Measurements from ENCODE around the gene HIGD2B. TPM values are rescaled to one million over a fixed set of nuclear protein-coding genes. Genes with fewer than 3 reads are reported as not detected.

The HIGD2B gene
- not detected for total RNA-seq
- not detected for polyA plus RNA-seq (2013, experiment 1 of 2)
- not detected for polyA plus RNA-seq (2013, experiment 2 of 2)
- long read RNA-seq, experiment 1, result 0 reads
- long read RNA-seq, experiment 2, partial matches to known transcripts, result 0 of 1 reads
- long read RNA-seq, experiment 2, other reads (novel, unspliced or antisense), result 1 of 1 reads
- long read RNA-seq, experiment 3, result 0 reads
- long read RNA-seq, experiment 4, result 0 reads

- peak within 1 kb of the TSS; percentile 93 for H3K27ac ChIP-seq (ENCODE audit: low read depth, low read length)
- WGBS, 2 experiments (ENCODE audit: insufficient coverage in 1 of 2, insufficient read length in 1 of 2), result 0 to 1% methylated on average over 29 to 49 of the region's 49 CpGs
- H3K4me1 ChIP-seq (ENCODE audit: control insufficient read depth, insufficient read depth, low read length), result no peaks in the 10 kb centered on the region
Observed at GRCh38 chr15:72685925-72686794, at the start of gene HIGD2B, which contains the start of gene BBS4. Gene HIGD2B, minus strand, starts transcription at chr15:72686182. Its CDS starts 9,808 bp downstream, at chr15:72676374. Gene BBS4, plus strand, starts transcription at chr15:72686207. Its CDS starts 21 bp downstream, at chr15:72686228.

GRCh38 chr15:72735111-72735510 lies 49.1 kb upstream of the HIGD2B start:
- peaks cover 19% of the 10 kb centered on the region for H3K4me1 Mint-ChIP-seq
- no peaks in the 10 kb centered on the region for H3K27me3 Mint-ChIP-seq (ENCODE audit: insufficient read depth)
- DNase-seq, result no peak
- Histone ChIP-seq H3K4me1 (ENCODE audit: control insufficient read depth, insufficient read depth, low read length) (peaks cover 15% of the 10 kb centered on the region), H3K9ac (ENCODE audit: extremely low read depth, low read length, poor library complexity, severe bottlenecking) (no peak overlapping the region), H3K36me3 (ENCODE audit: control insufficient read depth, insufficient read depth, low read length) (peaks cover 80% of the 10 kb centered on the region), H3K27ac (ENCODE audit: low read depth, low read length) (no peak overlapping the region), H3K4me3 (ENCODE audit: low read length) (no peak overlapping the region), H3K27me3 (ENCODE audit: control insufficient read depth, insufficient read depth, low read length, poor library complexity, severe bottlenecking) (no peaks in the 10 kb centered on the region), H3K9me3 (ENCODE audit: control insufficient read depth, low read length) (no peaks in the 10 kb centered on the region)
- H3K36me3 Mint-ChIP-seq (ENCODE audit: low read depth), result peaks cover 64% of the 10 kb centered on the region
- no peaks in the 10 kb centered on the region for H3K9me3 Mint-ChIP-seq
- no peak overlapping the region for H3K4me3 Mint-ChIP-seq
- H3K27ac Mint-ChIP-seq, result no peak overlapping the region
- TF ChIP-seq, protein P1, sequence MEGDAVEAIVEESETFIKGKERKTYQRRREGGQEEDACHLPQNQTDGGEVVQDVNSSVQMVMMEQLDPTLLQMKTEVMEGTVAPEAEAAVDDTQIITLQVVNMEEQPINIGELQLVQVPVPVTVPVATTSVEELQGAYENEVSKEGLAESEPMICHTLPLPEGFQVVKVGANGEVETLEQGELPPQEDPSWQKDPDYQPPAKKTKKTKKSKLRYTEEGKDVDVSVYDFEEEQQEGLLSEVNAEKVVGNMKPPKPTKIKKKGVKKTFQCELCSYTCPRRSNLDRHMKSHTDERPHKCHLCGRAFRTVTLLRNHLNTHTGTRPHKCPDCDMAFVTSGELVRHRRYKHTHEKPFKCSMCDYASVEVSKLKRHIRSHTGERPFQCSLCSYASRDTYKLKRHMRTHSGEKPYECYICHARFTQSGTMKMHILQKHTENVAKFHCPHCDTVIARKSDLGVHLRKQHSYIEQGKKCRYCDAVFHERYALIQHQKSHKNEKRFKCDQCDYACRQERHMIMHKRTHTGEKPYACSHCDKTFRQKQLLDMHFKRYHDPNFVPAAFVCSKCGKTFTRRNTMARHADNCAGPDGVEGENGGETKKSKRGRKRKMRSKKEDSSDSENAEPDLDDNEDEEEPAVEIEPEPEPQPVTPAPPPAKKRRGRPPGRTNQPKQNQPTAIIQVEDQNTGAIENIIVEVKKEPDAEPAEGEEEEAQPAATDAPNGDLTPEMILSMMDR (conservative IDR thresholded peaks at IDR 0.05), result no peak
- WGBS, 2 experiments (ENCODE audit: insufficient coverage in 1 of 2, insufficient read length in 1 of 2), result 93 to 100% methylated on average over 1 to 2 of the region's 2 CpGs

More at GRCh38 chr15:72685925-72686794, at the start of gene HIGD2B, which contains the start of gene BBS4:
- peak; percentile 96 for DNase-seq
- TF ChIP-seq, protein P1 (conservative IDR thresholded peaks at IDR 0.05), result no peak
- H3K4me3 ChIP-seq (ENCODE audit: low read length), result peak within 1 kb of the TSS; percentile 96
- H3K9me3 Mint-ChIP-seq, result no peaks in the 10 kb centered on the region
- H3K36me3 Mint-ChIP-seq (ENCODE audit: low read depth), result no peaks in the 10 kb centered on the region
- H3K27me3 ChIP-seq (ENCODE audit: control insufficient read depth, insufficient read depth, low read length, poor library complexity, severe bottlenecking), result no peaks in the 10 kb centered on the region
- H3K36me3 ChIP-seq (ENCODE audit: control insufficient read depth, insufficient read depth, low read length), result no peaks in the 10 kb centered on the region
- peak within 1 kb of the TSS; percentile 99 for H3K27ac Mint-ChIP-seq
- H3K9ac ChIP-seq (ENCODE audit: extremely low read depth, low read length, poor library complexity, severe bottlenecking), result peak within 1 kb of the TSS; percentile 97
- H3K9me3 ChIP-seq (ENCODE audit: control insufficient read depth, low read length), result no peaks in the 10 kb centered on the region
- H3K27me3 Mint-ChIP-seq (ENCODE audit: insufficient read depth), result no peaks in the 10 kb centered on the region
- peaks cover 6% of the 10 kb centered on the region for H3K4me1 Mint-ChIP-seq
- H3K4me3 Mint-ChIP-seq, result peak within 1 kb of the TSS; percentile 87

DNA sequence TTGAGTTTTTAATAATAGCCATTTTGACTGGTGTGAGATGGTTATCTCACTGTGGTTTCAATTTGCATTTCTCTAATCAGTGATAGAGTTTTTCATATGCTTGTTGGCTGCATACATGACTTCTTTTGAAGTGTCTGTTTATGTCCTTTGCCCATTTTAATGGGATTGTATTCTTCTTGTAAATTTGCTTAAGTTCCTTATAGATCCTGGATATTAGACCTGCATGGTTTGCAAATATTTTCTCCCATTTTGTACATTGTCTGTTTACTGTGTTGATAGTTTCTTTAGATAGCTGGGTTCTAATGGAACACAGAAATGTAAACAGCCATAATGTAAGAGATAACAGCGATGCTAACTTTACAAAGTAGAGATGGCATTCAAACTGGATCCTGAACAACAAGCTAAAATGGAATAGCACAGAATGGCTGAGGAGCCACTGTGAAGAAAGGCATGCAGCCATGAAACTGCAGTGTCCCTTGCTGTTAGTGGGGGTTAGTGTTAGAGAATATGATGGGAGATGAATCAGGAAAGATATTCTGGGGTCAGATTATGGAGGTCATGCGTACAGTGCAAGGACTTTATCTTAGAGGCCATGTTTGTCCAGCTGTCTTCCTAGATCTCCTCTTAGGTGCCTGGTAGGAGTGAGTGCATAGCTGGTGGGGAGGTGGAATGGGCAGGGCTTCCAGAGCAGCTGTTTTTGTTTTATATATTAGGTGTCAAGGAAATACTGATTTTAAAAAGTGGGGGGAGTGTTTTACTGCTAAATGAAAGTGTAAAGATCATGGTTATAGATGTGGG lies 48.2 kb upstream of the HIGD2B start:
- Mint-ChIP-seq H3K36me3 (ENCODE audit: low read depth) (peaks cover 59% of the 10 kb centered on the region), H3K9me3 (no peaks in the 10 kb centered on the region), H3K27me3 (ENCODE audit: insufficient read depth) (no peaks in the 10 kb centered on the region), H3K4me1 (peaks cover 19% of the 10 kb centered on the region), H3K4me3 (no peak overlapping the region), H3K27ac (no peak overlapping the region)
- Histone ChIP-seq H3K9me3 (ENCODE audit: control insufficient read depth, low read length) (no peaks in the 10 kb centered on the region), H3K36me3 (ENCODE audit: control insufficient read depth, insufficient read depth, low read length) (peaks cover 74% of the 10 kb centered on the region), H3K4me1 (ENCODE audit: control insufficient read depth, insufficient read depth, low read length) (peaks cover 15% of the 10 kb centered on the region), H3K4me3 (ENCODE audit: low read length) (peak overlapping the region; percentile 31), H3K27ac (ENCODE audit: low read depth, low read length) (no peak overlapping the region), H3K27me3 (ENCODE audit: control insufficient read depth, insufficient read depth, low read length, poor library complexity, severe bottlenecking) (no peaks in the 10 kb centered on the region), H3K9ac (ENCODE audit: extremely low read depth, low read length, poor library complexity, severe bottlenecking) (no peak overlapping the region)
- no peak for DNase-seq
- TF ChIP-seq, protein P1 (conservative IDR thresholded peaks at IDR 0.05), result no peak
- WGBS, 2 experiments (ENCODE audit: insufficient coverage in 1 of 2, insufficient read length in 1 of 2), result 95 to 100% methylated on average over 1 to 2 of the region's 2 CpGs

Data from endodermal cell (in vitro differentiated cells).